Natural killer cell treated with Interleukin-12 subunit alpha and Interleukin-12 subunit beta and Interleukin-15 and Interleukin-18, amount 100 ng/mL, for 72 hours (primary cell): ENCODE measurements around the gene CEP128. TPM values are rescaled to one million over a fixed set of nuclear protein-coding genes. Genes with fewer than 3 reads are reported as not detected.

Experiments
- ATAC-seq, 2 donors: fragments of 150-1000 bp; cut with Tn5 transposase in 1 of 2; sonication (Bioruptor Pico), chemical (Tn5 transposase) in 1 of 2; 2 replicates each; pipeline ENCODE4 v1.10.0; 2021
- DNase-seq: peaks from one replicate; pipeline ENCODE4 v3.0.0; 2022; ENCODE audit warnings: low spot score
- H3K27ac Mint-ChIP-seq, 2 donors: 1 replicate in 1 of 2; 2 replicates in 1 of 2; pipeline ENCODE4 v1.8.0; 2022; ENCODE audit warnings: mixed read lengths in 2 of 2, mild to moderate bottlenecking in 1 of 2, moderate library complexity in 1 of 2
- H3K27me3 Mint-ChIP-seq, 2 donors: 1 replicate in 1 of 2; 2 replicates in 1 of 2; pipeline ENCODE4 v1.8.0; 2022; ENCODE audit warnings: mixed read lengths in 2 of 2
- H3K36me3 Mint-ChIP-seq: one replicate; pipeline ENCODE4 v1.8.0; 2022; ENCODE audit warnings: mixed read lengths
- H3K4me1 Mint-ChIP-seq, 2 donors: 1 replicate in 1 of 2; 2 replicates in 1 of 2; pipeline ENCODE4 v1.8.0; 2022; ENCODE audit warnings: low read depth in 2 of 2, mixed read lengths in 2 of 2, mild to moderate bottlenecking in 1 of 2
- H3K4me3 Mint-ChIP-seq: one replicate; pipeline ENCODE4 v1.8.0; 2022; ENCODE audit warnings: mixed read lengths
- H3K9me3 Mint-ChIP-seq: 2 replicates; pipeline ENCODE4 v1.8.0; 2022; ENCODE audit warnings: mixed read lengths
- total RNA-seq, 2 donors: library from RNA; stranded (reverse); gene quantifications; one replicate each; pipeline ENCODE4 v1.2.3, GENCODE V29; 2022

The CEP128 gene
- total RNA-seq, 2 donors from 2014 or later: 18.1 to 42.2 TPM

DNA sequence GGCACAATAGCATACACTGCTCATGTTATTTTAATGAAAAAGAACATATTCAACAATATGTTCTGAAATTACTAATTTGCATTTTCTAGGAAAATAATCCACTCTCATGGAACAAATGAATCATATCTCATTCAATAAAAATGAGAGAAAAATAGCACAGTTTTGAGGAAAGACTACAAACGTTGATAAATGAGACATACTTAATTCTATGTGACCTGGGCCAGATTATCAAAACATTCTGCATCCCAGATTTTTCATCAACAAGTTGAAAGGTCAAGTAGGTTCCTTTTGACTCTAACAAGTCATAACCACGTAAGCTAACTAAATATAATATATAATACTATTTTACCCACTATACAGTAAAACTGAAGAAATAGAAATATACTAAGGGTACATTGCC, 296.7 kb downstream of the CEP128 start:
- ATAC-seq (no peak), DNase-seq (no peak)
- Mint-ChIP-seq H3K9me3 (peaks cover 15% of the 10 kb centered on the region), H3K4me3 (no peak overlapping the region), H3K36me3 (peaks cover 5% of the 10 kb centered on the region), H3K27ac (no peak overlapping the region), H3K4me1 (no peaks in the 10 kb centered on the region), H3K27me3 (no peaks in the 10 kb centered on the region)

DNA sequence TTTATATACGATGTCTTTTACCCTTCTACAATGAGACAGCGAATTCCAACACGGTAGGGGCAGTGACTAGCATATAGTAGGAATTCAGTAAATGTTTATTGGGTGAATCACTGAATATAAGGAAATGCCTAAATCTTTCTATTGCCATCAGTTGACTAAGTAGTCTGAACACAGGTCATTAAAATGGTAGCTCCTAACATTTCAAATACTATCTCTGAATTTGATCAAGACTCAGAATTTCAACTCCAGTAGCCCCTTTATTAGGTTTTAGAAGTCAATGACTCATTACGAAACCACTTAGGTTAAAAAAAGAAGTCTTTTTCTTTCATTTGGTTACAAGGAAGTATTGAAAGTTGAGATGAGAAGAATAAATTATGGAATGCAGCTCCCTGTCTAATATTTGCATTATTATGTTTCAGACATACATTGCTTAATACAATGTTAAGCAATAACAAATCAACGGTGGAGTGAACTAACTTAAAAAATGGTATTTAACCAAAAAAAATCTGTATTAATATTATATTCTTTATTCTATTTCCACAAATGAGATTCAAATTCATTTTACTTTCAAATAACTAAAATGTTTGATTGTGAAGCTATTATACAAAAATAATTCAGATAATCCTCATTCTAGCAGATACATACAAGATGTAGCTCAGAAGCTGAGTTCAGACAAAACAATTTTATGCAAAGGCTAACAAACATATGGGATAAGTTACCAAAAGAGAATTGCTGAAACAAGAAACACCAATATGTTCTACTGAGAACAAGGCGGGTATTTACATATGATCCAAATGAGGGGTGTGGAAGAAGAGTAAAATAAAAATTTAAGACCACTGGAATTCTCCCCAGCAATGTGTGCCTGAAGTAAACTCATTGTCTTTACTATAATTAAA, 302.7 kb downstream of the CEP128 start:
- H3K4me1 Mint-ChIP-seq: no peaks in the 10 kb centered on the region
- H3K27me3 Mint-ChIP-seq: no peaks in the 10 kb centered on the region
- no peak overlapping the region for H3K27ac Mint-ChIP-seq
- H3K4me3 Mint-ChIP-seq: no peak overlapping the region
- ATAC-seq (no peak), DNase-seq (no peak)
- peaks cover 16% of the 10 kb centered on the region for H3K9me3 Mint-ChIP-seq
- H3K36me3 Mint-ChIP-seq: peaks cover 5% of the 10 kb centered on the region

DNA sequence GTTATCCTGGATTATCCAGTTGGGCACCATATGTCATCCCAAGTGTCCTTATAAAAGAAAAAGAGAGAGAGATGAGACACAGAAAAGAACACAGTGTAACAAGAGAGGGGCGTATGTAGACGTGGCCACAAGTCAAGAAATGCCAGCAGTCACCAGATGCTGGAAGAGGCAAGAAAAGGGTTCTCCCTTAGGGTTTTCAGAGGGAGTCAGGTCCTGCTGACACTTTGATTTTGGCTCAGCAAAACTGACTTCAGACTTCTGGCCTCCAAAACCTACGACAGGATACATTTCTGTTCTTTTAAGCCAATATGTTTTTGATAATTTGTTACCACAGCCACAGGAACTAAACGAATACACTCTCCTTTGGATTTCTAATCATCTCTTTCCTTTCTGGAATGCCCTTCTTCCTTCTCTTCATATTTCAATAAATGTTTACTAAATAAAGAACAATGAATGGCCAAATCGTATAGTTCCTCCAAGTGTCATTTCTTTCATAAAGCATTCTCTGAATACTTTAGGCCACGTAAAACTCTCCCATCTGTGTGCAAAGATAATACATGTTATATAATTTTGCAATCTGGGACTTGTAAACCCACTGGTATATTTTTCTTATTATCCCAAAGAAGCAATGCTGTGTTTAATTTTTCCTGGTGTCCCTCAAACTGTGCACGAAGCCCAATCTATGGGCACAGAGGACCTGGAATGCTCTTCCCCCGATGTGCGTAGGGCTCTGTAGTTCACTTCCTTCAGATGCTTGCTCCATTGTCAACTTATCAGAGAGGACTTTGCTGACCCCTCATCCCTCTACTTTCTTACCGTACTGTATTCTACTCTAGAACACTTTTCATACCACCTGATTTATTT, 303.6 kb downstream of the CEP128 start:
- Mint-ChIP-seq H3K27ac (no peak overlapping the region), H3K36me3 (peaks cover 5% of the 10 kb centered on the region), H3K27me3 (no peaks in the 10 kb centered on the region), H3K9me3 (peaks cover 12% of the 10 kb centered on the region), H3K4me1 (no peaks in the 10 kb centered on the region), H3K4me3 (no peak overlapping the region)
- DNase-seq (no peak), ATAC-seq (no peak)

DNA sequence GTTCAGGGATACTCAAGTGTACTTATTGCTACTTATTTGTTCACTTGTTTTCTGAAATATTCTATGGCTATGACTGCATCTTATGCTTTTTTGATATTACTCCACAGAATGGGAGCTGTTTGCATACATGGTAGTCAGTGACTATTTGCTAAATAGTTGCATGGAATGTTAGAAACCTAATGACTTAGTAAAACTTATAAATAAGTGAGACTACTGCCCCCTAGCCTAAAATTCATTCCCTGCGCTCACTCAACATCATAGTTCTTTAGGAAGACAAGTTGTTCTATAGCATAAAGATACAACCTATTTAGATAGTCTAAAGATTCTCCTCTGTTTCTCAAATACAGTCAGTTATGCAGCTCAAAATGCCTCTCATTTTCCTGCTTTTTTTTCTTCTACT, 305.5 kb downstream of the CEP128 start:
- no peak overlapping the region for H3K4me3 Mint-ChIP-seq

DNA sequence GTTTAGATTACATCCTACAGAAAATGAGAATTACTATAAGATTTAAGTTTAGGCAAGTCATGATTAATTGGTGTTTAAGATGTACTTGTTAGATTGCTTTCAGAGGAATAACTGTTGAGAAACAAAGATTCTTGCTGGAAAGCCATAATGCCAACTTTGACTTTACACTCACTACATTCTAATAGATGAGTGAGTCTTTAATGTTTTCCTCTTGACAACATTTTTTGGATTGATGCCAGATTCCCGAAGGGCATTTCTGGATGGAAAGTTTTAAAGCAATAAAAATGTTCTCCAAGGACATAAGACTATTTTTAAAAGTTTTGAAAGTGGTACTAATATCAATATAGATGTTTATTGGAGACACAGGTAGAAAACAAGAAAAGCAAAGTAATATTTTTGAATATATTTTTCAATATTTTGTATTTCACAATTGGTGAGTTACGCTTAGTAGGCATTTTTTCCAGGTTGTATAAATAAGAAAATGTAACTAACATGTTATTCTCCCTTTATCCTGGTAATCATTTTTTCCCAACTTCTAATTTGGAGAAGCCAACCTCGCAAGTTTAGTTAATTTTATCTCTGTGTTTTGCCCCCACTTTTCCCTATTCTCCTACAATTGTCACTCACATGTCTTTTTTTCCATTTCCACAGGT, 307.3 kb downstream of the CEP128 start:
- no peaks in the 10 kb centered on the region for H3K36me3 Mint-ChIP-seq
- H3K9me3 Mint-ChIP-seq: peaks cover 9% of the 10 kb centered on the region
- DNase-seq (no peak), ATAC-seq (no peak)
- H3K27me3 Mint-ChIP-seq: no peaks in the 10 kb centered on the region
- H3K4me3 Mint-ChIP-seq: no peak overlapping the region
- no peaks in the 10 kb centered on the region for H3K4me1 Mint-ChIP-seq
- no peak overlapping the region for H3K27ac Mint-ChIP-seq

More for the DNA sequence above, 305.5 kb downstream of the CEP128 start:
- Mint-ChIP-seq H3K27me3 (no peaks in the 10 kb centered on the region), H3K9me3 (peaks cover 10% of the 10 kb centered on the region), H3K36me3 (no peaks in the 10 kb centered on the region), H3K4me1 (no peaks in the 10 kb centered on the region), H3K27ac (no peak overlapping the region)
- DNase-seq (no peak), ATAC-seq (no peak)

DNA sequence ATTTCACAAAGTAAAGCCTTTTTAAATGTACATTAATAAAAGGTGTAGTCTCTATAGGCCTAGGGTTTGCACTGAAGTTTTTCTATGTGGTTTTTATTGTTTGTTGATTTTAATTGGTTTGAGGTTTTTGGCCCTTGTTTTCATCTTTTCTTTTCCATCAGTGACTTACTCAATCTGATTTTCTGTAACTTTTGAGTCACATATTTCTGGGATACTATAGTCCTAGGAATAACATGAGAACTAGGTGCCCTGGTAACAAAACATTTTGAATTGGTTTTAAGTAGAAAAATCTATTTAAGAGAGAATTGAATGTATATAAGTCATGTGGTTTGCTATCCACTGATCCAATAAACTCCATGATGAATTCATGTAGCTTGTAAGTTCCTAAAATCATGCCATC, 311.9 kb downstream of the CEP128 start:
- Mint-ChIP-seq H3K4me1 (no peaks in the 10 kb centered on the region), H3K27ac (no peak overlapping the region), H3K4me3 (no peak overlapping the region), H3K9me3 (peaks cover 8% of the 10 kb centered on the region), H3K27me3 (no peaks in the 10 kb centered on the region), H3K36me3 (no peaks in the 10 kb centered on the region)
- ATAC-seq (no peak), DNase-seq (no peak)

DNA sequence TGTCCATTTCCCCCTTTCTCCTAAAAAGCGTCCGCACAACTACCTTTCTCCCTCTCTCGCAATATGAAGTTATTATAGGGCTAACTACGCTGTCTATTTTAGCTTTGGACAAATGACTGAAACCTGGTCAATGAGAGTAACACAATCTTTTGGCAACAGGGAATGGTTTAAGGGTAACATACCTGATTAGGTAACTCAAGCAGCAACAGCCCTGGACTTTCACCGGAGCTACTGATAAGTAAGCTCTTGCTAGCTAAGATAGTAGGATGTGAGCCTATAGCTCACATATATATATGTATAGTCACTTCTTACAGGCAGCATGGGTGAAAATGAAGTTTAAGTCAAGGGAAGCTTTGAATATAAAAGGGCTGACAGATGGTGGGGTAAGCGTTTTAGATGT, 313.0 kb downstream of the CEP128 start:
- peaks cover 9% of the 10 kb centered on the region for H3K36me3 Mint-ChIP-seq
- H3K9me3 Mint-ChIP-seq: peaks cover 14% of the 10 kb centered on the region
- H3K4me1 Mint-ChIP-seq: no peaks in the 10 kb centered on the region
- ATAC-seq (no peak), DNase-seq (no peak)
- no peak overlapping the region for H3K4me3 Mint-ChIP-seq
- no peak overlapping the region for H3K27ac Mint-ChIP-seq
- no peaks in the 10 kb centered on the region for H3K27me3 Mint-ChIP-seq

DNA sequence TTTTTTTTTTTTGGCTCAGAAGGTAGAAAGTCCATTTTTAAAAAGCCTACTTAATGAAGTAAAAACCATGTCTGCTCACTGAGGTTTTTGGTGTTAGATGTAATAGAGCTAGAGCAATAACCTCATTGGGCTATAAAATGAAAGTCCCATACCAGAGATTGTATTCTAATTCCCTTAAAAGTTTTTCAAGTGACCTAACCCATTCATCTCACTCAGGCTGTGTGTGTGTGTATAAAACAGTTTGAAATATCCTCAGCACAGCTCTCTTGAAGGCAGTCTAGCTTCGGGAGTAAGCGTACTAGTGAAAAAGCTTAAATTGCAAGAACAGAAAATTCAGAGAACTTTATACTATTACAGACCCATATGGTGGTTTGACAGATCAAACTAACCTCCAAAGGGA, 313.8 kb downstream of the CEP128 start:
- peaks cover 14% of the 10 kb centered on the region for H3K9me3 Mint-ChIP-seq
- H3K27me3 Mint-ChIP-seq: no peaks in the 10 kb centered on the region
- H3K36me3 Mint-ChIP-seq: peaks cover 9% of the 10 kb centered on the region
- H3K4me1 Mint-ChIP-seq: no peaks in the 10 kb centered on the region
- ATAC-seq: no peak
- no peak overlapping the region for H3K27ac Mint-ChIP-seq
- H3K4me3 Mint-ChIP-seq: no peak overlapping the region
- DNase-seq: no peak

DNA sequence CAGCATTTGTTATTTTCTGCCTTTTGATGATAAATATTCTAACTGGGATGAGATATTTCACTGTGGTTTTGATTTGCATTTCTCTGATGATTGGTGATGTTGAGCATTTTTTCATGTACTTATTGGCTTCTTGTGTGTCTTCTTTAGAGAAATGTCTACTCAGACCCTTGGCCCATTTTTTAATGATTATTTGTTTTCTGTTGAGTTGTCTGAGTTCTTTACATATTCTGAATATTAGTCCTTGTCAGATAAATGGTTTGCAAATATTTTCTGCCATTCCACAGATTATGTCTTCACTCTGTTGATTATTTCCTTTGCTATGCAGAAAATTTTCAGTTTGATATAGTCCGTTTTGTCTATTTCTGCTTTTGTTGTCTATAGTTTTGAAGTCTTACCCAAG, 317.0 kb downstream of the CEP128 start:
- DNase-seq: no peak
- no peaks in the 10 kb centered on the region for H3K27me3 Mint-ChIP-seq
- peaks cover 14% of the 10 kb centered on the region for H3K9me3 Mint-ChIP-seq
- H3K4me1 Mint-ChIP-seq: no peaks in the 10 kb centered on the region
- H3K4me3 Mint-ChIP-seq: no peak overlapping the region
- no peak for ATAC-seq
- no peak overlapping the region for H3K27ac Mint-ChIP-seq
- peaks cover 9% of the 10 kb centered on the region for H3K36me3 Mint-ChIP-seq

DNA sequence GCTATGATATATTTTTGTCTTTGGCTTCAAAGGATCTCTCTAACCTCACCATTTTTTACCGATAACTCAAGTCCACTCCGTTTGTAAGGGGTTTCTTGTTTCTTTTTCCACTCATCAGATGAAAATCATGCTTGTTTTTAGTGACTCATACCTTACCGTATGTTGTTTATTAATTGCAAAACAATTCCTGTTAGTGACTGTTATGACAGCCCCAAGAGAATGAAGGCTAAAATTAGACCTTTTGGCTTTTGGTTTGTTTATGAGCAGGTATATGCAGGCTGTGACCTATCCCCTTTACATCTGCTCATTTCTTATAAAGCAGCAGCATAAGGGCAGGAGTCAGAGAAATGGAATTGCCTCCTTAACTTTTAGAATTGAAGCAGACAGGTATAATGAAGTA, 319.8 kb downstream of the CEP128 start:
- Mint-ChIP-seq H3K4me3 (no peak overlapping the region), H3K9me3 (peaks cover 11% of the 10 kb centered on the region), H3K36me3 (peaks cover 9% of the 10 kb centered on the region), H3K27me3 (no peaks in the 10 kb centered on the region), H3K4me1 (no peaks in the 10 kb centered on the region), H3K27ac (no peak overlapping the region)
- ATAC-seq: no peak
- no peak for DNase-seq

DNA sequence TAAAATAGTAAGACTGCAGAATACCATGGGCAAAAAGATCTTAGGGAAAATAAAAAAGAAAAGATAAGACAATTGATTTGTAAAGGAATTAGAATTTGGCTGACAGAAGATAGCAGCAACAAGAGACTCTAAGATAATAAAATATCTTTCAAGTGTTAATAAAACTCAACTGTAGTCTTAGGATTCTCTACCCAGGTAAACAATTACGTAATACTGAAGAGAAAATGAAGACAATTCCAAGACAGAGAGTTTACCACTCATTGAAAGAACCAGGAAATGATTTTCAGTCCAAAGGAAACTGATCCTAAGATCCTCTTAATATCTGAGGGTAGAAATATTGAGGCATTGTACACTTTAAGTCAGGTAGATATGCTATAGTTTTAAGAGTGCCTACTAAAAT, 321.1 kb downstream of the CEP128 start:
- Mint-ChIP-seq H3K4me3 (no peak overlapping the region), H3K9me3 (peaks cover 7% of the 10 kb centered on the region), H3K36me3 (peaks cover 9% of the 10 kb centered on the region), H3K27me3 (no peaks in the 10 kb centered on the region), H3K27ac (no peak overlapping the region), H3K4me1 (no peaks in the 10 kb centered on the region)
- ATAC-seq (no peak), DNase-seq (no peak)

DNA sequence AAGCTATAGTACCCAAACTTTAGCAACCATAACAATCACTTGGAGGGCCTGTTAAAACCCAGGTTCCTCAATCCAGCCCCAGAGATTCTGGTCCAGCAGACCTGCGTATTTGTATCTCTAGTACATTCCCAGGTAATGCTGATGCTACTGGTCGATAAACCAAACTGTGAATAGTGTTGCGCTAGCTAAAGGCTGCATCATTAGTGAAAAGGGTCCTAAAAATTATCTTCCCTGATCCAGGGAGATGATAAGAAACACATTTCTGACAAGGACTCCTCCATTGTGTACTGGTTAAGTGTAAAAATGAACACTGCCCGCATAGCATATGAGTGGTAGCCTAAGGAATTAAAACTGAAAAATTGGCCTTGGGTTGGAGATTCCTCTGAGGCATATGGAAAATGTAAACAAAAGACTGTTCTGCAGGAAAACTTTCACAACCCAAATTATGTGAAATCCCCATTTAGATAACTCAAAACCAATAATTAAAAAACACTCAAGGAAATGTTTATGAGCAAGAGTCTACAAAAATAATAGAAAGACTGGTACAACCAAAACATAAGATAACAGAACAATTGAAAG, 322.7 kb downstream of the CEP128 start:
- Mint-ChIP-seq H3K27ac (no peak overlapping the region), H3K4me3 (no peak overlapping the region), H3K36me3 (peaks cover 2% of the 10 kb centered on the region)

DNA sequence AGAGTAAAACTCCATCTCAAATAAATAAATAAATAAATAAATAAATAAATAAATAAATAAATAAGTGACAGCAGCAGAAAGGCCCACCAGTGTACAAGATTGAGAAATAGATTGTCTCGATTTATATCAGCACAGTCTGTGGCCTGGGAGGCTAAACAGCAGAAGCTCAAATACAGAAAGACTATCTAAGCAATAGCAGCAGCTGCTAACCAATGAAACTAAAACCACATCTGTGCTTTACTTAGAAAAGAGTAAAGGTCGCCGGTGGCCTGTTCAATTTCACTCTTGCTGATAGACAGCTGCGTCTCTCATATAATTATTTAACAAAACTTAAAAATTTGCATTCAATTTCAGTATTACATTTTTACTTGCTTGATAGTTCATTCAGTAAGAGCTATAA, 325.7 kb downstream of the CEP128 start:
- no peaks in the 10 kb centered on the region for H3K36me3 Mint-ChIP-seq
- H3K27ac Mint-ChIP-seq: no peak overlapping the region

More for the DNA sequence above, 322.7 kb downstream of the CEP128 start:
- ATAC-seq (no peak), DNase-seq (no peak)
- H3K9me3 Mint-ChIP-seq: peaks cover 1% of the 10 kb centered on the region
- H3K4me1 Mint-ChIP-seq: no peaks in the 10 kb centered on the region
- no peaks in the 10 kb centered on the region for H3K27me3 Mint-ChIP-seq

More for the DNA sequence above, 325.7 kb downstream of the CEP128 start:
- Mint-ChIP-seq H3K27me3 (no peaks in the 10 kb centered on the region), H3K4me3 (no peak overlapping the region), H3K9me3 (no peaks in the 10 kb centered on the region), H3K4me1 (no peaks in the 10 kb centered on the region)
- no peak for DNase-seq
- no peak for ATAC-seq
